Measurements from ENCODE around the gene LRRC59. TPM values are rescaled to one million over a fixed set of nuclear protein-coding genes. Genes with fewer than 3 reads are reported as not detected.

Gene LRRC59
- total and polyA plus RNA-seq, 2 of the 13 experiments (the other 11 are each of a cell fraction or from before 2014, with no cell fraction given): 87.3 to 222 TPM

- TF ChIP-seq ZNF883 (CRISPR knock-in tag; IDR thresholded peaks at IDR 0.05; ENCODE audit: not compliant biosample characterization) (peak; percentile 41), AGO2 (optimal IDR thresholded peaks at IDR 0.05; ENCODE audit: low read depth, low read length) (peak; percentile 38), ZBTB25 (CRISPR knock-in tag; IDR thresholded peaks at IDR 0.05) (0 out of 2 replicates have a peak, but pooled peaks have one; percentile 57), ZNF121 (CRISPR knock-in tag; IDR thresholded peaks at IDR 0.05) (no peak), CBX5 (CRISPR knock-in tag; IDR thresholded peaks at IDR 0.05; ENCODE audit: borderline replicate concordance) (no peak; the same call in 1 of the 2 replicates), ZSCAN9 (CRISPR knock-in tag; IDR thresholded peaks at IDR 0.05; ENCODE audit: borderline replicate concordance) (0 out of 2 replicates have a peak, but pooled peaks have one; percentile 36), ARID3A (IDR thresholded peaks at IDR 0.05; ENCODE audit: low read depth, low read length) (no peak), AKAP8 (CRISPR knock-in tag; IDR thresholded peaks at IDR 0.05) (0 out of 2 replicates have a peak, but pooled peaks have one; percentile 61), GMEB2 (CRISPR knock-in tag; IDR thresholded peaks at IDR 0.05; ENCODE audit: low read depth) (no peak), NPAS2 (CRISPR knock-in tag; IDR thresholded peaks at IDR 0.05; ENCODE audit: borderline replicate concordance) (no peak), NFYB (CRISPR knock-in tag; IDR thresholded peaks at IDR 0.05) (no peak), TGIF2 (CRISPR knock-in tag; IDR thresholded peaks at IDR 0.05) (peak; percentile 91), ZNF709 (CRISPR knock-in tag; IDR thresholded peaks at IDR 0.05) (0 out of 2 replicates have a peak, but pooled peaks have one; percentile 32), ZNF652 (CRISPR knock-in tag; IDR thresholded peaks at IDR 0.05; ENCODE audit: borderline replicate concordance, low read depth) (no peak), SRSF1 (optimal IDR thresholded peaks at IDR 0.05; ENCODE audit: low read depth, low read length) (no peak), KLF16 (CRISPR knock-in tag; IDR thresholded peaks at IDR 0.05) (0 out of 4 replicates have a peak, but pooled peaks of 1 of the 2 experiments have one; percentile 40)
- TF ChIP-seq, protein P1, sequence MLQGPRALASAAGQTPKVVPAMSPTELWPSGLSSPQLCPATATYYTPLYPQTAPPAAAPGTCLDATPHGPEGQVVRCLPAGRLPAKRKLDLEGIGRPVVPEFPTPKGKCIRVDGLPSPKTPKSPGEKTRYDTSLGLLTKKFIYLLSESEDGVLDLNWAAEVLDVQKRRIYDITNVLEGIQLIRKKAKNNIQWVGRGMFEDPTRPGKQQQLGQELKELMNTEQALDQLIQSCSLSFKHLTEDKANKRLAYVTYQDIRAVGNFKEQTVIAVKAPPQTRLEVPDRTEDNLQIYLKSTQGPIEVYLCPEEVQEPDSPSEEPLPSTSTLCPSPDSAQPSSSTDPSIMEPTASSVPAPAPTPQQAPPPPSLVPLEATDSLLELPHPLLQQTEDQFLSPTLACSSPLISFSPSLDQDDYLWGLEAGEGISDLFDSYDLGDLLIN (CRISPR knock-in tag; IDR thresholded peaks at IDR 0.05; ENCODE audit: borderline replicate concordance): no peak
- TF ChIP-seq, protein P2, sequence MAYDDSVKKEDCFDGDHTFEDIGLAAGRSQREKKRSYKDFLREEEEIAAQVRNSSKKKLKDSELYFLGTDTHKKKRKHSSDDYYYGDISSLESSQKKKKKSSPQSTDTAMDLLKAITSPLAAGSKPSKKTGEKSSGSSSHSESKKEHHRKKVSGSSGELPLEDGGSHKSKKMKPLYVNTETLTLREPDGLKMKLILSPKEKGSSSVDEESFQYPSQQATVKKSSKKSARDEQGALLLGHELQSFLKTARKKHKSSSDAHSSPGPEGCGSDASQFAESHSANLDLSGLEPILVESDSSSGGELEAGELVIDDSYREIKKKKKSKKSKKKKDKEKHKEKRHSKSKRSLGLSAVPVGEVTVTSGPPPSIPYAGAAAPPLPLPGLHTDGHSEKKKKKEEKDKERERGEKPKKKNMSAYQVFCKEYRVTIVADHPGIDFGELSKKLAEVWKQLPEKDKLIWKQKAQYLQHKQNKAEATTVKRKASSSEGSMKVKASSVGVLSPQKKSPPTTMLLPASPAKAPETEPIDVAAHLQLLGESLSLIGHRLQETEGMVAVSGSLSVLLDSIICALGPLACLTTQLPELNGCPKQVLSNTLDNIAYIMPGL (CRISPR knock-in tag; IDR thresholded peaks at IDR 0.05; ENCODE audit: borderline replicate concordance in 1 of 2, low read depth in 1 of 2): peak; percentile 47 to 68; a peak in 2 of 4 replicates
- TF ChIP-seq, protein P3, sequence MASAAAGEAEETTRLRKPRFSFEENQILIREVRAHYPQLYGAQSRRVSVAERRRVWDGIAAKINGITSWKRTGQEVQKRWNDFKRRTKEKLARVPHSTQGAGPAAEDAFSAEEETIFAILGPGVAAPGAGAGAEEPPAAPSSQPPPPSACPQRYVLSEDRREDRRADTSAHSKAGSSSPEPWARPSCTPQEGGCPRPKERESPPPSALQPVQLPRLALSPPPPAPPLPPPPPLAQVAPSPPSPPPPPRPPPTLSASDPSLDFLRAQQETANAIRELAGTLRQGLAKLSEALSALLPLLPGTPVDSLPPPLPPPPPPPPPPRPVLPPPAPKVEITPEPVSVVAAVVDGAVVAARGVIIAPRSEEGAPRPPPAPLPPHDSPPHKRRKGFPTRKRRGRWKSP (CRISPR knock-in tag; IDR thresholded peaks at IDR 0.05): peak; percentile 73
These were observed 35.5 kb downstream of the LRRC59 start (continued) for GRCh38 chr17:50361561-50362480.

All from HepG2 (cell line).